Osteoblast (primary cell): Measurements from ENCODE around the gene RTF2. TPM values are rescaled to one million over a fixed set of nuclear protein-coding genes. Genes with fewer than 3 reads are reported as not detected.

Experiments
- DNase-seq: peaks from one replicate; pipeline ENCODE4 v3.0.0; 2011; ENCODE audit warnings: low spot score, mixed read lengths; ENCODE audit not compliant: insufficient read length; ENCODE audit errors: missing footprints
- H2AFZ ChIP-seq: 2 replicates; pipeline ENCODE4 v1.6.0; 2011; ENCODE audit warnings: mild to moderate bottlenecking, low read length
- H3K27ac ChIP-seq: 2 replicates; pipeline ENCODE4 v1.5.1; 2011; ENCODE audit warnings: mild to moderate bottlenecking, low read depth, low read length, moderate library complexity
- H3K27me3 ChIP-seq: 2 replicates; pipeline ENCODE4 v1.6.0; 2012; ENCODE audit warnings: mild to moderate bottlenecking, control low read depth, inconsistent platforms, low read length, moderate library complexity; ENCODE audit not compliant: insufficient read depth
- H3K36me3 ChIP-seq: 2 replicates; pipeline ENCODE4 v1.5.1; 2011; ENCODE audit warnings: mild to moderate bottlenecking, low read length, control low read depth, moderate library complexity; ENCODE audit not compliant: insufficient read depth
- H3K4me1 ChIP-seq: 2 replicates; pipeline ENCODE4 v1.5.1; 2011; ENCODE audit warnings: mild to moderate bottlenecking, low read length, control low read depth, moderate library complexity; ENCODE audit not compliant: insufficient read depth
- H3K4me2 ChIP-seq: 2 replicates; pipeline ENCODE4 v1.6.0; 2011; ENCODE audit warnings: mild to moderate bottlenecking, low read length; ENCODE audit not compliant: insufficient read depth
- H3K4me3 ChIP-seq: fragments of 200-600 bp; sonication (generic); 3 replicates; pipeline ENCODE4 v1.5.1; 2012; ENCODE audit warnings: mild to moderate bottlenecking, low read length, inconsistent platforms; ENCODE audit not compliant: insufficient read depth
- H3K79me2 ChIP-seq: 2 replicates; pipeline ENCODE4 v1.6.0; 2012; ENCODE audit warnings: mild to moderate bottlenecking, low read length, control low read depth, inconsistent platforms; ENCODE audit not compliant: insufficient read depth
- H3K9me3 ChIP-seq: 2 replicates; pipeline ENCODE4 v1.5.1; 2011; ENCODE audit warnings: low read depth, low read length, control low read depth
- H4K20me1 ChIP-seq: 2 replicates; pipeline ENCODE4 v1.6.0; 2012; ENCODE audit warnings: mild to moderate bottlenecking, low read length, control low read depth; ENCODE audit not compliant: insufficient read depth
- total RNA-seq: library from RNA; depleted of rRNA; stranded (reverse); fragments of >200 nt; gene quantifications from 2 replicates; pipeline ENCODE4 v1.2.3, GENCODE V29; 2012
- TF ChIP-seq, protein P1 (sequence below): IDR thresholded peaks from 2 replicates; pipeline ENCODE4 v1.5.1; 2011; ENCODE audit warnings: mild to moderate bottlenecking, low read depth, low read length, moderate library complexity; ENCODE audit errors: extremely low read depth

Gene RTF2
- total RNA-seq, 1 donor = 69.1 TPM

DNA sequence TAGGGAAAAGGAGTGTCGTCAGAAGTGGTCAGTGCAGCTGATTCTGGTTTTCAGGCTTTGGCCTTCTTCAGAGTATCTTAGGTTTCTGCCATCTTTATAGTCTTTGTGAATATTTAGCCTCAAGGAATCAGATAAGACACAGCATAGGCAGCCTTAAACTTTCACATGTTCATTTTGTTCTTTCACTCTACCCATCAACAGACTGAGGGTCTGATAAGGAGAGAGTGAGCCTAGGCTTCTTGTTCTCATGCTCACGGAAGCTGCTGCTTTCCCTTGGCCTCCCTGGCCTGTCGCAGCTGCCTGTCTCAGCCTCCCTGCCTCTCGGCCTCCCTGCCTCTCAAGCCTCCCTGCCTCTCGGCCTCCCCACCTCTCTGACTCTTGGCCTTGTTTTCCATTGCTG is 20.1 kb downstream of the RTF2 start:
- H3K27ac ChIP-seq = no peak overlapping the region
- H2AFZ ChIP-seq = no peak overlapping the region
- no peaks in the 10 kb centered on the region for H3K4me1 ChIP-seq
- TF ChIP-seq, protein P1, sequence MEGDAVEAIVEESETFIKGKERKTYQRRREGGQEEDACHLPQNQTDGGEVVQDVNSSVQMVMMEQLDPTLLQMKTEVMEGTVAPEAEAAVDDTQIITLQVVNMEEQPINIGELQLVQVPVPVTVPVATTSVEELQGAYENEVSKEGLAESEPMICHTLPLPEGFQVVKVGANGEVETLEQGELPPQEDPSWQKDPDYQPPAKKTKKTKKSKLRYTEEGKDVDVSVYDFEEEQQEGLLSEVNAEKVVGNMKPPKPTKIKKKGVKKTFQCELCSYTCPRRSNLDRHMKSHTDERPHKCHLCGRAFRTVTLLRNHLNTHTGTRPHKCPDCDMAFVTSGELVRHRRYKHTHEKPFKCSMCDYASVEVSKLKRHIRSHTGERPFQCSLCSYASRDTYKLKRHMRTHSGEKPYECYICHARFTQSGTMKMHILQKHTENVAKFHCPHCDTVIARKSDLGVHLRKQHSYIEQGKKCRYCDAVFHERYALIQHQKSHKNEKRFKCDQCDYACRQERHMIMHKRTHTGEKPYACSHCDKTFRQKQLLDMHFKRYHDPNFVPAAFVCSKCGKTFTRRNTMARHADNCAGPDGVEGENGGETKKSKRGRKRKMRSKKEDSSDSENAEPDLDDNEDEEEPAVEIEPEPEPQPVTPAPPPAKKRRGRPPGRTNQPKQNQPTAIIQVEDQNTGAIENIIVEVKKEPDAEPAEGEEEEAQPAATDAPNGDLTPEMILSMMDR = no peak
- no peak overlapping the region for H3K4me3 ChIP-seq
- H3K79me2 ChIP-seq = peaks cover 31% of the 10 kb centered on the region
- no peak overlapping the region for H3K4me2 ChIP-seq
- H3K36me3 ChIP-seq = peaks cover 47% of the 10 kb centered on the region
- H4K20me1 ChIP-seq = no peaks in the 10 kb centered on the region
- no peaks in the 10 kb centered on the region for H3K27me3 ChIP-seq
- DNase-seq = no peak
- no peaks in the 10 kb centered on the region for H3K9me3 ChIP-seq

DNA sequence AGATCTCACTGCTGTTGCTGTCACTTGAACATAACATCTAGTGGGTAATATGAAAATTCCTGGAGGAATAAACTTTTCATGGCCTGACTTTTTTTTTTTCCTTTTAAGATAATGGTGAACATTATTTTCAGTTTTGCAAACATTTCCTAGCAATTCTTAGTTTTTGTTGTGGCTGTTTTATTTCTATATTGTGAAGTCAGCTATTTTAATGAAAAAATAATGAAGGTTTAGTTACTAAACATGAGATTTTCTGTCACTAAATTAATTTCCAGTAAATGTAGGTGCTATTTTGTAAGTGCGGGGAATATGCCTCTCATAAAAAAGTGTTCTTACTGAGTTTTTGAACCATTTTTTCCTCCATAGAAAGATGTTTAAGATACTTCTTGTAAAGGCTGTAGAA is 32.7 kb downstream of the RTF2 start:
- H3K9me3 ChIP-seq = no peaks in the 10 kb centered on the region
- H3K4me2 ChIP-seq = no peak overlapping the region
- no peaks in the 10 kb centered on the region for H3K4me1 ChIP-seq
- peaks cover 12% of the 10 kb centered on the region for H3K79me2 ChIP-seq
- H3K27ac ChIP-seq = no peak overlapping the region
- no peaks in the 10 kb centered on the region for H3K27me3 ChIP-seq
- DNase-seq = no peak
- H3K4me3 ChIP-seq = no peak overlapping the region
- TF ChIP-seq, protein P1 = no peak
- no peaks in the 10 kb centered on the region for H3K36me3 ChIP-seq
- peaks cover 5% of the 10 kb centered on the region for H4K20me1 ChIP-seq
- H2AFZ ChIP-seq = no peak overlapping the region

DNA sequence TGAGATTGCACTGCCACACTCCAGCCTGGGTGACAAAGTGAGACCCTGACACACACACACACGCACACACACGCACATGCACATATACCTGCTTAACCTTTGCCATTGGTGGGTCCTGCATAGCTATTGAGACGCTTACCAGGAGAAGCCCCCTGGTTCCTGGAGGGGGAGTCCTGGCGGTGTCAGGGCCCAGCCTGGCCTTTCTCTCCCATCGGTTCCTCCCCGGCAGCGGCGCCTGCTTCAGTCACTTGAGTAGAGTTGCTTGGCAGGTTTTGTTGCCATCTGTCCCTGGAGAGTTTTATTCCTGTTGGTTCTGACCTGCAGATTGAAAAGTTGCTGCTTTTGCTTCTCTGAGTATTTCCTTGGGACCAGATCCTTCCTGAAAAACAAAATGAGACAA is 35.5 kb downstream of the RTF2 start:
- TF ChIP-seq, protein P1 = no peak
- H3K9me3 ChIP-seq = no peaks in the 10 kb centered on the region
- DNase-seq = no peak
- no peaks in the 10 kb centered on the region for H3K27me3 ChIP-seq
- H2AFZ ChIP-seq = no peak overlapping the region
- no peak overlapping the region for H3K27ac ChIP-seq
- H3K79me2 ChIP-seq = peaks cover 19% of the 10 kb centered on the region
- peaks cover 9% of the 10 kb centered on the region for H4K20me1 ChIP-seq
- no peaks in the 10 kb centered on the region for H3K36me3 ChIP-seq
- H3K4me1 ChIP-seq = no peaks in the 10 kb centered on the region
- H3K4me3 ChIP-seq = no peak overlapping the region
- H3K4me2 ChIP-seq = no peak overlapping the region

DNA sequence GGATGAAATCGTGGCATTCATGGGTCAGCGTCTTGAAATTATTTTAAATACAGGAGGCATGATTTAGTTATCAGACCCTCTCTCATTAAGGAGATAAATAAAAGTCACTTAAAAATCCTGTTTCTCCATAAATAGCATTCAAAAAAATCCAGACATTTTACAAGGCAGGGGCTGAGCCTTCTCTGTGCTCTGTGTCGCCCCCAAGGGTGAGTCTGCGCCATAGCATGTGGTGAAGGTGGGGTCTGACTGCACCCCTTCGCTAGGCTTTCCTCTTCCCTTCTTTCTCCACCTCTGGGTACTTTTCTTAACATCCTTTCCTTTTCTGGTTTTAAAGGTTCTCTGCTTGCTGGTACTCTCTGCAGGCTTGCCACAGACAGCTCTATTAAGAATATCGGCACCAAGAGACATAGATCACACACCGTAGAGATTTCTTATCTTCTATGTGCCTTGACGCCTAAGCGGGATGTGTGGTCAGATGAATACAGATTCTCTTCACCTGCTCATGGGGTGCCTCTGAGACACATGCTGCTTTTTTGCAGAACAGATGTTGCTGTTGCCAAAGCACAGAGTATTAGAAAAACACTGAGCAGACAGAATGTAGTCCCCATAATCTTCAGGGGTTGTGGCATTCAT is 36.1 kb downstream of the RTF2 start:
- Histone ChIP-seq H3K36me3 (no peaks in the 10 kb centered on the region), H3K4me1 (no peaks in the 10 kb centered on the region), H4K20me1 (peaks cover 9% of the 10 kb centered on the region), H3K79me2 (peaks cover 19% of the 10 kb centered on the region), H3K27me3 (no peaks in the 10 kb centered on the region), H3K4me2 (no peak overlapping the region), H3K4me3 (no peak overlapping the region), H3K9me3 (no peaks in the 10 kb centered on the region), H2AFZ (no peak overlapping the region), H3K27ac (no peak overlapping the region)
- DNase-seq = no peak
- TF ChIP-seq, protein P1 = peak; percentile 51
